ENCODE results near the gene CPEB4. TPM values are rescaled to one million over a fixed set of nuclear protein-coding genes. Genes with fewer than 3 reads are reported as not detected.

CPEB4 gene
- total and polyA plus RNA-seq, 2 donors (not counting 3 experiments of a cell fraction or from before 2014, with no cell fraction given), result 11.3 to 16.4 TPM

GRCh38 chr5:173895401-173896165, 7.4 kb downstream of the CPEB4 start:
- H3K9me1 ChIP-seq (replicated peaks; ENCODE audit: control insufficient read depth, extremely low read depth, insufficient read depth, low read length), result no peaks in the 10 kb centered on the region
- H3K36me3 ChIP-seq (ENCODE audit: control insufficient read depth in 2 of 2, extremely low read depth in 1 of 2, insufficient read depth in 2 of 2, low read length in 2 of 2), result no peaks in the 10 kb centered on the region
- FAIRE-seq (no peak), DNase-seq (ENCODE audit: low read depth, low spot score) (no peak)
- H3K4me1 ChIP-seq (ENCODE audit: control insufficient read depth, extremely low read depth, insufficient read depth, low read length), result peaks cover 22% of the 10 kb centered on the region
- H2AFZ ChIP-seq (ENCODE audit: low read depth, low read length), result no peak overlapping the region
- no peaks in the 10 kb centered on the region for H3K27me3 ChIP-seq (ENCODE audit: control insufficient read depth in 2 of 2, insufficient read depth in 2 of 2, low read length in 2 of 2)
- H3K79me2 ChIP-seq (ENCODE audit: control insufficient read depth, insufficient read depth, low read length), result peaks cover 48% of the 10 kb centered on the region
- intact Hi-C loops (cut with micrococcal nuclease), result no loop called here
- no peaks in the 10 kb centered on the region for H3K9me3 ChIP-seq (replicated peaks; ENCODE audit: control insufficient read depth, insufficient read depth, low read length)
- no peak overlapping the region for H3K9ac ChIP-seq (replicated peaks; ENCODE audit: extremely low read depth, insufficient read depth, low read length)
- no peak for TF ChIP-seq FOS (IDR thresholded peaks at IDR 0.05; ENCODE audit: borderline replicate concordance, insufficient read depth, low read length)
- no peak for TF ChIP-seq GATA2 (IDR thresholded peaks at IDR 0.05; ENCODE audit: insufficient read depth, insufficient read length, low read depth, low read length)
- no peak for TF ChIP-seq EZH2 (IDR thresholded peaks at IDR 0.05; ENCODE audit: borderline replicate concordance, low read depth, low read length, severe bottlenecking)
- no peak for TF ChIP-seq POLR2A (IDR thresholded peaks at IDR 0.05; ENCODE audit: low read depth, low read length)
- no peak for TF ChIP-seq JUN (IDR thresholded peaks at IDR 0.05; ENCODE audit: borderline replicate concordance, insufficient read depth, insufficient read length, low read depth)
- TF ChIP-seq, protein P1, sequence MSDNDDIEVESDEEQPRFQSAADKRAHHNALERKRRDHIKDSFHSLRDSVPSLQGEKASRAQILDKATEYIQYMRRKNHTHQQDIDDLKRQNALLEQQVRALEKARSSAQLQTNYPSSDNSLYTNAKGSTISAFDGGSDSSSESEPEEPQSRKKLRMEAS (IDR thresholded peaks at IDR 0.05; ENCODE audit: insufficient read depth, insufficient read length), result no peak
- no peak for TF ChIP-seq POLR2AphosphoS5 (IDR thresholded peaks at IDR 0.05; ENCODE audit: insufficient read depth, low read depth, low read length)
- no peak for TF ChIP-seq MYC (IDR thresholded peaks at IDR 0.05; ENCODE audit: low read depth, low read length)
- no peak for TF ChIP-seq CTCF (IDR thresholded peaks at IDR 0.05; ENCODE audit: extremely low read depth in 1 of 2, insufficient read depth in 1 of 2, low read depth in 1 of 2, low read length in 2 of 2)
- ChIA-PET POLR2A (no interaction called here), CTCF (interaction anchor here (1.3 to 6.5 kb wide), 2 partner anchors 30 kb away, joined by 10 to 70 read pairs; no protein-coding TSS in a partner anchor)
- H3K27ac ChIP-seq (ENCODE audit: insufficient read depth, low read depth, low read length), result no peak overlapping the region
- H4K20me1 ChIP-seq (replicated peaks; ENCODE audit: control insufficient read depth, extremely low read depth, insufficient read depth, low read length), result no peaks in the 10 kb centered on the region
- H3K4me2 ChIP-seq (ENCODE audit: insufficient read depth, low read length), result no peak overlapping the region
- BruUV-seq (replicated peaks), result no TSS peak
- H3K4me3 ChIP-seq (replicated peaks in 1 of 3; ENCODE audit: insufficient read depth in 1 of 3, low read depth in 1 of 3, low read length in 3 of 3), result no peak overlapping the region
- dilution Hi-C loops (cut with MboI; ENCODE audit: extremely low pct_ligation_motif_present, low sequenced_read_pairs), result no loop called here

Data from endothelial cell of umbilical vein (primary cell).